NCI-H526 treated with DMSO at 0.1 percent for 48 hours (cell line): ENCODE results near the gene RPAIN.

ENCODE experiments used
- DNase-seq: peaks from one replicate; lab custom pipeline; 2025; lab: John Stamatoyannopoulos, UW

The RPAIN gene, protein sequence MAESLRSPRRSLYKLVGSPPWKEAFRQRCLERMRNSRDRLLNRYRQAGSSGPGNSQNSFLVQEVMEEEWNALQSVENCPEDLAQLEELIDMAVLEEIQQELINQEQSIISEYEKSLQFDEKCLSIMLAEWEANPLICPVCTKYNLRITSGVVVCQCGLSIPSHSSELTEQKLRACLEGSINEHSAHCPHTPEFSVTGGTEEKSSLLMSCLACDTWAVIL

DNA sequence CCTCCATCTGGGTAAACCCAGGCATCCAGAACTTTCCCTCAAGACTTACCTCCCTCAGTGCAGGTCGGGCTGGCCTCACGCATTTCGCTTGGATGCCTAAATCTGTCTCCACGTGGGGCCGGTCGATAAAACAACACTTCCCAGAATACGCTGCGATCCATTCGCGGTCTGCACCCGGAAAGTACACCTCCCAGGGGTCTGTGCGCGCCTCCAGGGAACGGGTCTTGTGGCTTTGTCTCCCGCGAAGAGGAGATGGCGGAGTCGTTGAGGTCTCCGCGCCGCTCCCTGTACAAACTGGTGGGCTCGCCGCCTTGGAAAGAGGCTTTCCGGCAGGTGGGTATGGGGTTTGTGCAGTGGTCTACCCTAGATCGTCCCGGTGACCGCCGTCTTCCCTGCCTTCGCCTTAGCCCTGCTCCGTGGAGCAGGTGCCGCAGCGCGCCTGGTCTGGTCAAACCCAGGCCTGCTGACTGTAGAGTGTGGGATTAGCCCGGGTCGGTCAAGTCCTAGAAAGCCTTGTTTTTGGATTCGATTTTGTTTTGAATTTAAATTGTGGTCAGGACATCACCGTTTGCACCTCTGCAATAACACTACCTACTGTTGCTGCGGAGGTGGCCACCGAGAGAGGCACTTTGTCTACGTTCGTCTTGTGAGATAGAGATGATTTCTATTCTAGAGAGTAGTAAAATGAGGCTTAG lies at the start of gene RPAIN:
RPAIN (plus strand) TSS at position 224 of the 695 bp plus-strand sequence; CDS start at position 253, 29 bp downstream.
- peak; percentile 89 for DNase-seq

DNA sequence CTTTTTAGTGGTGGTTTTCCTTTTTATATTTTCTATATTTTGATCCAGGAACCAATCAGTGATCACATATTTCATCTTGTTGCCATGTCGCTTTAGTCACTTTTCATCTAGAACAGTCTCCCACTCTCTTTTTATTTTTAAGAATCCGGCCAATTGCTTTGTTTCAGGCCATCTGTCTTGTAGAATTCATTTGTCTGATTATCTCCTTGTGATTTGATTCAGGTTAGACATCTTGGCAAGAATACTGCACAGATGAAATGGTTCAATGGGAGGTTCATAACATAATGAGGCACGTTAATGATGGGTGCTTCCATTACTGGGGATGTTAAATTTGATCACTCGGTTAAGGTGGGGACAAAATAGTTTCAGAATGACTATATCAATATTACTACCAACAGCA lies 49.6 kb upstream of the RPAIN start:
- no peak for DNase-seq

DNA sequence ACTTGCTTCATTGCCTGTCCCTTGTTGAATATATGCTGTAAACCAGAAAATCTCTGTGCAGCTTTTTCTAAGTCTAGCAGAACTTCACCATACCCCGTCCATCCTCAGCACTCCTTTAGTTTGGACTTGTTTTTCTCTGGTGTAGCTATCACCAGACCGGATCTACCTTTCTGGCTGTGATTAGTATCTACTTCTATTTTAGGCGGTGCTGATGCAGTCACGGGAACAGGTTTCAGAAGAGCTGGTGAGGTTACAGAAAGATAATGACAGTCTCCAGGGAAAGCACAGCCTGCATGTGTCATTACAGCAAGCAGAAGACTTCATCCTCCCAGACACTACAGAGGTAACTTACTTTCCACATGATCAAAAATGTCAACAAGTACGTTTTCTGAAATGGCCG lies 46.9 kb upstream of the RPAIN start:
- DNase-seq: no peak

DNA sequence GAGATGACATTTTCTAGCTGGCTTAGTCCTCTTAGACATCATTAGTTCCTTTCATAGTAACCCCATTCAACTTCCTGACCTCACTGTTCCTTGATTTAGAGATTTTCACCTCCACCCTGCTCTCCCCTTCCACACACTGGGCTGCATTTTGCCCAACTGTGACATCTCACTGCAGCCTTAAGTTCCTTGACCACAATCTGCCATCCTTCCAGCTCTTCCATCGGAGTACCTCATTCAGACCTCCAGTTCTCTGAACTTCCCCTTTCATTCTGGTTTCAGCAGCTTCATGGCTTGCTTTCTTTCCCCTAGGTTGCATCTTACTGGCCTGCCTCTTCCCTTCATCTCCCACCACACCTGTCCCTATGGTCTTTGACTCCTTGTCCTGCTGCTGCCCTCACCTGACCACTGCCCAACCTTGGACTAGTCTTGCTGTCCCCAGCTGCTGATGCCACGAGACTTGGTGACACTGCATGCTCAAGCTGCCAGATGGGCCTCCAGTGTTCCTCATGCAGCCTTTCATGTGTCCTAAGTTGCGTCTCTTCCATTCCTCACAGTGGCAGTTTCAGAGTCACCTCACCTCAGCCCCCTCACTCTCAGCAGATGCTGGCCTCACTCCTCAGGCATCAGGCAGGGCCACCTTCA lies 41.3 kb upstream of the RPAIN start:
- DNase-seq: no peak

DNA sequence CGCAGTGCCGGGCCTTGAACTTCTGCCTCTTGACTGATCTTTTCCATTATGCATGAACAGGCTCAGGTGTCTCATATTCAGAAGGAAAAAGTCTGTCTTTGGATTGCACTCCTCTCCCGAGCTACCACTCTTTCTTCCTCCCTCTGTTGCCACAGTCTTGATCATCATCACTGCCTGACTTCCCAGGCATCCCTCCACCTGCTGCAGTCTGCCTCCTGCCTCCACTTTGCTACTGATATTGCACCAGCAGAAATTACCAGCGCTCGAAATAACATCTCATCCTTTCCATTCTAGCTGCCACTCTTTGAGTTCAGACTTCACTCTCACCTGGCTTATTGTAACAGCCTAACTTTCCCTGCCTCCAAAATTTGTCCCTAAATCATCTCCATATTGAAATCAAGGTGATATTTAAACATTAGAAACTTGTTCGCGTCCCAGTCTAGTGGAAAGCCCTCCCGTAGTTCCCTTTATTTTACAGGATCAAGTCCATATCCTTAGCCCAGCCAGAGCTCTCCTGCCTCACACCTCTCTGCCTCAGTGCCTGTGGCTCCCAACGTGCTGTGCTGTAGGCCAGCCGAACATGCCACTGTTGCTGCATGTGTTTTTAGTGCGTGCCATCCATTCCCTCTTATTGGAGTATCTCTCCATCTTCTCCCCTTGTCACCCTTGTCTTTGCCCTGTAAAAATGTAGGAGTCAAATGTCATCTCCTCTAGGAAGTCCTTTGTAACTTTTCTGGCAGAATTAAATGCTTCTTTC lies 40.5 kb upstream of the RPAIN start:
- DNase-seq: no peak

DNA sequence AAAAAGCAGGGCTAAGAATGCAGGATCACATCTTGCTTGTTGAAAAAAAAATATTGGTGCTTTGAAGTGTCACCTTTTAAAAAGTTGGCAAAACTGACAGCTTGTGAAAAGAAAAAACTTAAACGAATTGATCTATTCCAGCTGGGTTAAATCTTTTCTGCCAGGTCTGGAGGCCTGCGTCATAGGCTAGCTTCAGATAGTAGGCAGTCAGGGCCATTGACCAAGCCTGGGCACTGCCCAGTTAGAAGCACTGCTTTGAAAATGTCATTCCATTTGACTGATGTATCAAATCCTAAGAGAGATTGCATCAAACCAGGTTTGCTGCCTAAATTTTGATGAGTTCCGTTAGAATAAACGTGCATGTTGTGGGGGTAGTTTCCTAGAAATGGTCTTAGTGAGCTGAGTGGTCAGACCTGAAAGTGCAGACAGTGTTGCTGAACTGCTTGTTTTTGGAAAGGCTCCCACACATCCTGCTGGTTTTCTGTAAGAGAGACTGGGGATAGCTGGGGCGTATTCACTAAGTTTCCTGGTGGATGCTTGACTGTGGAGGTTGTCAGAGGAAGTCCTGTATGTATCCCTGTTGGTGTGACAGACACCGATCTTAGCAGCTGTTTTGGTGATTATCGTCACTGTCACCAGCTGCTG lies 39.4 kb upstream of the RPAIN start:
- no peak for DNase-seq

DNA sequence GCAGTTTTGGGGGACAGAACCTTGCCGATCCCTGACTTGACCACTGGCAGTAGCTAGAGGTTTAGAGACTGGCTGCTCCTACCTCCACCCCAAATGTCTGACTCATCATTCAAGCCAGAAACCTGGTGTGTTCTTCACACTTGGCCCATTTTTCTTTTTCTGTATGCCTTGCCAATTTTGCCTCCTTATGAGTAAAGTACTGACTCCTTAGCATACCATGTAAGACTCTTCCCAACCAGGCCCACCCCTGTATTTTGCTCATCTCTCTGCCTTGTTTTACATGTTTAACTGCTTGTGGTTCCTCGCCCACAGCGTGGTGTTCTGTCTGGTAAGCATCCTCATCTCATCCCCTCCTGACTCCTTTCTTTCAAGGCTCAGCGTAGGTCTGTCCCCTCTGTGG lies 38.4 kb upstream of the RPAIN start:
- DNase-seq: no peak

DNA sequence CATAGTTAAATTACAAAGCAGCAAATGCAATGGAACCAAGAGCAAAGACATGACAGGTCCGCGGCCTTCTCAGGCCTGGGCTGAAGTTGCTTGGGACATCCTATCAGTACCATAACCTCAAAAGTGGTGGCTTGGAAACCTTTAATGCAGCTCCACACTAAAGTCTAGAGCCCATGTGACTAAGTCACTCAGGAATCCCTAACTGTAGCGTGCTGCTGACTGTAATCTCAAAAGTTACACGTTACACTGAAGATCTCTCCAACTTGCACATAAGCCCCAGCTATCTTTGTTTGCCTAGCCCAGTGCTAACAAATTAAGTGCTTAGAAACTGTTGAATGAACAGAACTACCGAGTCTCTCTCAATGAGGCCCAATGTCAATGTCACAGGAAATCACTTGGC lies 28.3 kb upstream of the RPAIN start:
- DNase-seq: no peak

DNA sequence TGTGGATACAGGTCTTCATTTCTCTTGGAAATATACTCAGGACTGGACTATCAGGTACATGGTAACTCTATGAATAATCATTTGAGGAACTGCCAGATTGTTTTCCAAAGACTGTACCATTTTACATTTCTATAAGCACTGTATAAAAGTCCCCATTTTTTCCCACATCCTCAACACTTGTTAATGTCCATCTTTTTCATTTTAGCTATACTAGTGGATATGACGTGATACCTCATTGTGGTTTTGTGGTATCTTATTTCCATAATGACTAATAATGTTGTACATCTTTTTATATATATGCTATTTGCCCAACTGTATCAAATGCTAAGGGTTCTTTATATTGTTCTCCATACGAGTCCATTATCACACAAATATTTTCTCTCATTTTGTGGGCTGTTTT lies 23.4 kb upstream of the RPAIN start:
- DNase-seq: no peak

DNA sequence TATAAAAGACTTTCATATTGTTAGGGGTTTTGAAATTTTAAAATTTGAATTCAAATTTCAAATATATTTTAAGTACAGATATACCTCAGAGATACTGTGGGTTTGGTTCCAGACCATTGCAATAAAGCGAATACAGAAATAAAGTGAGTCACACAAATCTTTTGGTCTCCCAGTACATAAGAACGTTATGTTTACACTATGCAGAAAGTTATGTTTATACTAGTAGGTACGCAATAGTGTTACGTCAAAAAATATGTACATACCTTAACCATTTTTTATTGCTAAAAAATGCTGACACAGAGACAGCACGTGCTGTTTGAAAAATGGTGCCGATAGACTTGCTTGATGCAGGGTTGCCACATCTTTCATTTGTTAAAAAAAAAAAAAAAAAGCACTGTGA lies 20.2 kb upstream of the RPAIN start:
- DNase-seq: no peak

DNA sequence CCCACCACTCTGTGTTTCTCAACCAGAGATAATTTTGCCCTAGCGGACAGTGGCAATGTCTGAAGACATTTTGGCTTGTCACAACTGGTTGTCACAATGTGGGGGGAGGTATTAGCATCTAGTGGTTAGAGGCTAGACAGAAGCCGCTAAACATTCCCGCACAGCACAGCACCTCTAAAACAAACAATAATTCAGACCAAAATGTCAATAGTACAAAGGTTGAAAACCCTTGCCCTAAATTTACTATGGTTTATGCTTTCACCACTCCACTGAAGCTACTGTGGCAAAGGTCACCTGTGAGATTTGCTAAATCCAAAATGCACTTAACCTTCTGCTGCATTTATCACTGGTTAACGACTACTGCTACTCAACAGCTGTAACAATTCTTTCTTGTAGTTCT lies 14.6 kb upstream of the RPAIN start:
- DNase-seq: no peak

DNA sequence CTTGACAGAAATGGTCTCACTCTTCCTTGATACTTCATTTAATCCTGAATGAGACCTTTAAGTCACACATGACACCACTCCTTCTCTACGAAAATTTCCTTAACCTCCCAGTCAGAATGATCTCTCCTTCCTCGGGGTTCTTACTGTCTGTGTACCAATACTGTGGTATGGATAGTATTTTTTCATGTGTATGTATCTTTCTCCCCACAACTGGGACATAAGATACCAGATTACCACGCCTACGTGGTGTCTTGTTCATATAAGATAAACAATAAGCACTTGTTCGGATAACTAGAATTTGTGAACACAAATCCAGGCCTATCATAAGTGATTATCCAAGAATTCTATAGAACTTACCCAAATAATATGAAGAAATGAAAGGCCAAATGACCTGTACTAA lies 11.8 kb upstream of the RPAIN start:
- DNase-seq: no peak

DNA sequence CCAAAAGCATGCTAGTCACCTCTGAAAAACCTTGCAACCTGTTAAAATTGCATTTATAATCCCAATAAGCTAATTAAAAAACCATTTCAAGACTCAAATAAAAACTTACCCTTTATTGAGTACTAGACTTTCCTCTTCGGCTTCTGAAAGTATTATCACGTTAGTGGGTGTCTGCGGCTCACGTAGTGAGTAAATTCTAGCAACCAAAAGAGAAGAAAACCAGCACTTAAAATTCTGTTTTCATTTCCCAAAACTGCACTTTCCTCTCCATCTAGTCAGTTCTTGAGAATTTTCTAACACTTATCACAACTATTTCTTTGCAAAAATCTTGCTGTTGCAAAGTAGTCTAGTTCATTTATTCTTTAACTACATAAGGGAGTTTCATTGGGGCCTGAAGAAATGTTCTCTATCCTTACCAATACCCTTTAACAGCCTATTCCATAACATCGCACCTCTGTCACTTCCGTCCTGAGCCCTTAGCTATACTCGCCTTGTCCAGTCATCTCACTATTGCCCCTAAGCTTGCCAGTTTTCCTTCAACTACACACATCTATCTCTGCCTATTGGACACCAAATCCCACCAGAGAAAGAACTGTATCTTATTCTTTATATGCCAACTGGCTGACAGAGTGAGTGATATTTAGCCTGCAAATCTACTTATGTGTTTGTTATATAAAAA lies 9.2 kb upstream of the RPAIN start:
- no peak for DNase-seq

DNA sequence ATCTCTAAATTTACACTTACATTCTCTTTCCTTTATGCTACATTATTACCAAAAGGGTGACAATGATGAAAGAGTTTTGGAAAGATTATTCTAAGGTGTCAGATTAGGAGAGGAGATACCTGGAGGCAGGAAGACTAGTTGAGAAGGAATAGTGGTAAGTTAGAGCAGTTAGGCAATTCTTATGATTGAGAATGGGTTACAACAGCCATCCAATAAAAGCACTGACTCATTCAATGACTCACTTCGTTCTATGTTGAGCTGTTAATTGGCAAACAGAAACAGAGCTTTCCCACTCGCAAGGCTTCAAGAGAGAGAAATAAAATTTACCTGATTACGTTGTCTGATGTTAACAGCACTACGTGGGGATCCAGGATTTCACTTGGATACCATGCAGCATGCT lies 6.3 kb upstream of the RPAIN start:
- no peak for DNase-seq

DNA sequence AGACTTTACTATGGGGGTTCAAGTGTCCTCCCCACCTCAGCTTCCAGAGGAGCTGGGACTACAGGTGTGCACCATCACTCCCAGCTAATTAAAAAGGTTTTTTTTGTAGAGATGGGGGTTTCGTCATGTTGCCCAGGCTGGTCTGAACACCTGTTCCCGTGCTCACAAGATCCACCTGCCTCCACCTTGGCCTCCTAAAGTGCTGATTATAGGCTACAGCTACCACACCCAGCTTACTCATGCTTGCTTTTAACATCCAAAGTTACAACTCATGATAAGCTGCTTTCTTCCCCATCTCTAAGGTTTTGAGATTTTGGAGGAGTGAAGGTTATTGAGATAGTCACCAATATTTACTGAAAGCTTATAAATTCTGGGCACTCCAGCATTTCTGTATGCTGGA lies 3.1 kb upstream of the RPAIN start:
- no peak for DNase-seq

DNA sequence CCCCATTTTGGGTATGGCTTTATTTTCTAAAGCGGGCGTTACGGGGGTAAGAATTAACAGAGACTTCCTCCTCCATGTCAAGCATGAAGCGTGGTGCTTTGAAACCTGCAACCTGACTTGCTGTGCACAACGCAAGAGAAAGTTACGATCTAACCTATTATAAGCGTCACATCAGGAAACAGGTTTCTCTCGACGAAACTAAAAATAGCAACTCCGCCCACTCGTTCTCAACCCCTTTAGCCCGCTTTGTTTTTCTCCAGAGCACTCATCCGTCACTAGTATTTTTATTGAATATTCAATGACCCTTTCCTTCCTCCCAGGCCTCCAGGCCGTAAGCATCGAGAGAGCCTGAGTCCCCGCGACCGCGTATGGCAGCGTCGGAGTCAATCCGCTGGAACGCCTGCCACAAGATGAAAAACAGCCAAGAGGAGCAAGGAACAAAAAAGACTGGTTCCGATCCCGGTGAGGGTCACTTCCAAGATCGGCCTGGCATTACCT lies 1.1 kb upstream of the RPAIN start:
- DNase-seq: peak; percentile 38

DNA sequence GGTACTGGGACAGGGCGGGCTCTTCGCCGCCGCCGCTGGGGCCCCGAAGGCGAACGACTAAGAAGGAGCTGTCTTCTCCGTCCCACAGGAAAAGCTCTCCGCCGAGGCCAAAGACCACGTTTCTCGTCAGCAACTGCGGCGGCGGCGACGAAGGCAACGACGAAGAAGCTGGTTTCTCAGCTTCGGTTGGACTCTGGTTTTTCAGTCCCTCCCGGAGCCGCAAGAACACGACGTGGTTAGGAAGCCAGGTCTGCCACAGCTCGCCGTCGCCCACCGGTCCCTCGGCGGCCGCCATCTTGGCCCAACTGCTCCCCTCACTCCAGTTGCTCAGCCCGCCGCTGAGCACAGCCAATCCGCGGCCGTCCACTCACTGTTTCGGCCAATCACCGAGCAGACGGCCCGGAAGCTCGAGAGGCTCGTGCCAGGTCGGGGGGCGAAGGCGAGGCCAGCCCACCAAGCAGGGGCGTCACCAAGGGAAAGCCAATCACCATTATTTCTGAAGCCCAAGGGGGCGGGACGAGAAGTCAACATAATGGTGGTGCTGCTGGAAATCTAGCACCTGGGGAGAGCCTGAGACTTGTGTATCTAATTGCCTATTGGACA lies 525 bp upstream of the RPAIN start, which contains the start of gene NUP88:
NUP88 (minus strand) TSS at position 307 of the 603 bp plus-strand sequence; CDS start at position 295, 12 bp downstream.
- peak; percentile 91 for DNase-seq

DNA sequence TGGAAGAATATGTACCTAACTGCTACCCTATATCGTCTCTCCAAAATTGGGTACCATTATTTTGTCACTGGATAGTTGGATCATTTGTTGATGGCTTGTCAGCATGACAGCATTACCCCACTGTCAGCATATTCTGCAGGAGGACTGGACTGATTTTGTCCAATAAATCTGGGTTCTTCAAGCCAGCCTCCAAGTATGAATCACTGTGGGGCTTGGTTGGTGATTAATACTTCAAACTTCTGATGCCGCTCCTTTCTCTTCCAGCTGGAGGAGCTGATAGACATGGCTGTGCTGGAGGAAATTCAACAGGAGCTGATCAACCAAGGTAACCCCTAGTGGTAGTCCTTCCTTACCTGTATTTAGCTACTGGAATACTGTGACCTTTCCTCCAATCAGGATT lies 2.5 kb downstream of the RPAIN start:
- DNase-seq: no peak

DNA sequence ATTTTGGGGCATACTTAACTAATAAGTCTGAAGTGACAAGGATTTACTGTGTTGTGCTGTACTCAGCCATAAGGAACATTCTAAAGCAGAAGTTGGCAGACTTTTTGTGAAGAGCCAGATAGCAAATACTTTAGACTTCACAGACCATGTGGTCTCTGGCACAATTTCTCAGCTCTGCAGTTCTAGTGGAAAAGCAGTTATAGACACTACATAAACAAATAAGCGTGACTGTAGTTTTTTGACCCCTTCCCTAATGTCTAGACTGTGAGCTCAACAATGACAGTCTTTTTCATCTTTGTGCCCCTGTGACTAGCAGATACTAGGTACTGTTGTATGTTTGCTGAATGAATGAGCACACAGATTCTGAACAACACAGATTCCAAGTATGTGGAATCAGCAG lies 4.9 kb downstream of the RPAIN start:
- DNase-seq: no peak

DNA sequence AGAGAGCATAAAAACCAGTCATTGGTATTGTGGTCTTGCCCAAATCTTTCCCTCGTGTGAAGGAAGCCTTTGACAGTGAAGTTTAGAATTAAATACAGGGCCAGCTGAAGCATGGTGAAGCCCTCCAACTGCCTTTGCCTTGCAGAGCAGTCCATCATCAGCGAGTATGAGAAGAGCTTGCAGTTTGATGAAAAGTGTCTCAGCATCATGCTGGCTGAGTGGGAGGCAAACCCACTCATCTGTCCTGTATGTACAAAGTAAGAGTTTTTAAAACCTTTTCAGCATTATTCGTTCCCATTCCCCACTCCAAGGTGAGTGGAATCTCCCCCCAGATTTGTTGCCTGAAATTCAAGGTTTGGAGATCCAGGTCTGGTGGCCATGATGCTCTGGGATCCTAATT lies 5.8 kb downstream of the RPAIN start:
- no peak for DNase-seq
